ENCODE measurements around the gene PLAAT2.
A peak's percentile ranks its signal among the peaks of the same experiment; 100 is the strongest.
"Not testable (repeated sequence)": the region's sequence is repeated elsewhere in the genome, so short reads cannot be mapped to it uniquely, and the experiment has no call there.

Gene PLAAT2

DNA sequence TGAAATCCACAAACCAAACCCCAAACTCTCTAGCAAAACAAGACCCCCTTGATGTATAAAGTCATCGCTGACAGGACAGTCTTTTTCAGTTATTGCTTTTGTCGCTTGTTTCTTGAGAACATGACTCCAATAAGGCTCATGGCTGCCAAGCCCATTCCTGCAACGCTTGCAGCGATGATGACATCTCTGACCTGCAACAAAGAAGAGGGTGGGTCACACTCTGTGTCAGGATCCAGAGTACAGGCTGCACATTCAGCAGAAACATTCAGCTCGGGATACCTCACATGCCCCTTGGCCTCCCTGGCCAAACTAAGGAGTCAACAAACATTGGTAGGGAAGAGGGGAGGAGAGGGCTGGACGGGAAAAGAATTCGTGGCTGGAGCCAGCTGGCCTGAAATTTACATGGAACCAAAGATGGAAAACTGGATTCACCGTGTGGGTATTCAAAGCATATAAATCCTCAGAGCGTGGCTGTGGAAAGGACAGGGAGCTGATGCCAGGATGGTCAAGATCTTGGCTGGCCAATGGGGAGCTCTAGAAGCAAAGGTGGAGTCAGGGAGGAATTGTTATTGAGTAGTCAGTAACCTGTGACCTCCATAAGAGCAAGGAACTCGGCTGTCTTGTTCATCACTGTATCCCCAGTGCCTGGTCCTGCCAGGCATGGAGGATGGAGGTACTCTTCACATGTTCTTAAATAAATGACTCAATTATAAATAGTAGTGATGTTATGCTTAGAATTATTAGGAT is 11.8 kb upstream of the PLAAT2 start:
- no peak for DNase-seq

DNA sequence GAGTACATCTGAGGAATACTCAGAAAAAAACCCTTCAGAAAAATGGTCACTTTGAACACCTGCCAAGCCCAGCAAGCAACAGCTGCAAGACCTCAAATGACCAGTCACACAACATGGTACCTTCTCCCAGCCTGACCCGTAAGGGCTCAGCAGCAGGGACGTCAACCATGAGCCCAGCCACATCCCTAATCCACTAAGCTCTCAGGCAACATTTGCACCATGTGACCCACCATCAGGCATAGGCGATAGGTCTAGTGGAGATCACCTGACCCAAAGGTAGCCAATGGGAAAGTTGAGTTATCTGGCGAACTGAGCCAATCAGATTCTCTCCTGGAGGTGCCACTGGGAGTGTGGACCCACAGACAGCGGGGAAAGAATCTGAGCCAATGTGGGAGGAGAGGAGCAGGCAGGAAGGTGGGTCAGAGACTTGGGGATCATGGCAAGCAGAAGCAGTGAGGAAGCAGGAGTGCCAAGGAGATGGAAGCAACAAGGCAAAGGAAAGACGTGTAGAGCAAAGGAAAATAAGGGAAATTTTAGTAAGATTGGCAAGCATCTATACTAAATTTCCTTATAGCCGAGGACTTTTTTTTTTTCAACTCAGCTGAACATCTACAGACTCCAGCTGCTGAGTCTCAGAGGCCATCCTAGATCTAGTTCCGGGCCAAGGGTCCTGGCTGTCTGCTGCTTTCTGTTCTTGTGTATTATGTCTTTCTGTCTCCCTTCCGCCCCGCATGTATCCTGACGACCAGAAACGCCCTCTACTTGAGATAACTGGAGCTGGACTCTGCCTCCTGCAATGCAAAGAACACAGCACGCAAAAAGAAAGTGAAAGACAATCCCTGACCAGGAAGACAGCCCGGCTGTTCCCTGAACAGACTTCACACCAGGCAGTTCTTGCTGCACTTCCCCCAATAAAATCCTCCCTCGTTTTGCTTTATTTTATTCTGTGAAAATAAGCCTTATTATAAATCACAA is 11.0 kb upstream of the PLAAT2 start:
- peak; percentile 5 for DNase-seq

- no peak for DNase-seq
Observed at GRCh38 chr11:63572026-63572688, 9.0 kb upstream of the PLAAT2 start.

DNA sequence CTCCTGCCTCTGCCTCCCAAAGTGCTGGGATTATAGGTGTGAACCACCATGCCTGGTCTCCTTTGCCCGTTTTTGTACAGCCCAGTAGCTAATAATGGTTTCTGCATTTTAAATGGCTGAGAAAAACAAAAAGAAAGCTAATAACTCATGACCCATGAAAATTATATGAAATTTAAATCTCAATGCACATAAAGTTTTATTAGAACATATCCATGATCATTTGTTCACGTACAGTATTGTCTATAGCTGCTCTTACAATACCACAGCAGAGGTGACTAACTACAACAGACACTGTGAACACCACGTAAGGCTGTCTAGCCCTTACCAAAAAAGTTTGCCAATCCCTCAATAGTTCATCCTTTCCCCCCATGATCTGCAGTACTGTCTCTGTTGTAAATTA is 6.4 kb upstream of the PLAAT2 start:
- DNase-seq = no peak

DNA sequence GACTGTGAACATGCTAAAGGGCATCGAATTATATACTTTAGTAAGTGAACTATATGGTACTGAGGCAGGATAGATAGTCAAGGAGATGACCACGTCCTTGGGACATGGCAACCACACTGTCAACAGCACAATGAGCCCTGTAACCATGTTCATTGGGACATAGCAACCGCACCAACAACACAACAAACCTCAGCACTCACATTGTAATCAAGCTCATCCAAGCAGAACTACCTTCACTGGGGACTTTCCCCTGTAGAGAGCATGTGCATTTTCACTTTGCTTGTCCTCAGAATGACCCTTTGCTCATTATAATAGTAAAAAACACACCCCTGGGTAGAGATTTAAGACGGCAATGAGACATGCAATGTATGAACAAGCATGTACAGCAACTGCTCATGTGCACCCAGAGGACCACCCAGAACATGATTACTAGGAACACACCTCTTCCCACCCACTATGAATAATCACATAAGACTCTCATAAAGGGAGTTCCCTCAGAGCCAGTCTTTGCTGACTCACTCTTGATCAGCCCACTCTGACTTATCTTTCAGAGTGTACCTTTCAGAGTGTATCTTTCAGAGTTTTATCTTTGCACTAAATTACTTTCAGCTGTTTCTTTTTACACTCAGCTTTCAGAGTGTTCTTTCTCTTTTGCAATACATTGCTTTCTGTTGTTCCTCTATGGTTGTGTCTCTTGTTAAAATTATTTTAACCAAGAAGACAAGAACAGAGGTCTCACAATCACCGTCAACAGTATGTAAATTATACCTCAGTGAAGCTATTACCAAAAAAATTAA is 4.1 kb upstream of the PLAAT2 start:
- peak; percentile 10 for DNase-seq

DNA sequence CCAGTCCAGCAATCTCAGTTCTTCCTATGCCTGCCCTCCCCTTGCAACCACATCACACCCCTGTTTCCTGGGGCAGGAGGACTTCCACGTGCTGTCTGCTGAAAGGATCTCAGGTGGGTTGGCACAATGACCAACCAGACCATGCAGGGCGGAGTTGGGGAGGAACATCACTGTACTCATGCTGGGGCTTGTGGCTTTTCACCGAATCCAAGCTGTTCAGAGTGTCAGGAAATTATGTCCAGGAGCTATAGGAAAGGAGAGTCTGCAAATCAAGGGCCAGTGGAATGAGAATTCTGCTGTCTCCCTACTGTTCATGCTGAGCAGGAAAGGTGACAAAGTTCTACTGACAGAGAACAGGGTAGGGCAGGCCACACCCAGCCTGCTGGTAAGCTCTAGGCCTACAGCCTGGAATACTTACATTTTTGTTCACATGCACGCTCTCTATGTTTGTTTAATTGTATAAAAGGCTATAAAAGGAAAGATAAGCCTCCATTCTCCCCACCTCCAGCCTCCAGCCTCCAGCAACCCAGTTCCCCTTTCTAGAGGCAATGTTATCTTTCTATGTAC is 1.7 kb upstream of the PLAAT2 start:
- no peak for DNase-seq

GRCh38 chr11:63564056-63564774 is 1.0 kb upstream of the PLAAT2 start:
- no peak for DNase-seq

- DNase-seq = no peak
Observed at GRCh38 chr11:63560506-63561180, 2.5 kb downstream of the PLAAT2 start.

DNA sequence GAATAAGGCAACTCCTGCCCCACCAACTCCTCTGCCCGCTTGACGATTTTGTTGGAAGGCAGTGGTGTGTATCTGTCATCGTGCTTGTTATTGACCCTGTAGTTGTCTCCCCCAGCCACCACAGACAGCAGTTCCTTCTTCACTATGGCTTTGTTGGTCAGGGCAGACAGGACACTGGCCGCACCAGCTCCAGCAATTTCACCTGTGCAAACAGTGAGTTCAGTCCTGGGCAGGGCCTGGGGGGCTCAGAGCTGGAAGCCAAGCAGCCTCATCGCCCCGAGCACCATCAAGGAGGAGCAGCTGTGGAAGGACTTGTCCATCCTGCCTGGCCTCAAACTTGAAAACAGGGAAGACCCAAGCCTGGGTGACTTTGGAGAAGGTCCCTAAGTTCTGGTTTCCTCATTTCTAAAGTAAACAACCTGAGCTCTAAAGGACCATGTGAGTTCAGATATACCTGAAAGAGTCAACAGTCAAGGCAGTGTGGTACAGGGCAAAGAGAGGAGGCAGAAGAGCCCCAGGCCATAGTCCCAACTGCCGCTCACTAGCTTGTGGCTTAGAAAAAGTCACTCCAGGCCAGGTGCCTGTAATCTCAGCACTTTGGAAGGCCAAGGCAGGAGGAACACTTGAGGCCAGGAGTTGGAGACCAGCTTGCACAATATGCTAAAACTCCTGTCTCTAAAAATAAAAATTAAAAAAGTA is 4.6 kb downstream of the PLAAT2 start:
- no peak for DNase-seq

- no peak for DNase-seq
Observed at GRCh38 chr11:63557570-63557969, 5.6 kb downstream of the PLAAT2 start.

- no peak for DNase-seq
Observed at GRCh38 chr11:63556404-63557013, 6.7 kb downstream of the PLAAT2 start.

- no peak for DNase-seq
Observed at GRCh38 chr11:63554877-63555223, 8.3 kb downstream of the PLAAT2 start.

DNA sequence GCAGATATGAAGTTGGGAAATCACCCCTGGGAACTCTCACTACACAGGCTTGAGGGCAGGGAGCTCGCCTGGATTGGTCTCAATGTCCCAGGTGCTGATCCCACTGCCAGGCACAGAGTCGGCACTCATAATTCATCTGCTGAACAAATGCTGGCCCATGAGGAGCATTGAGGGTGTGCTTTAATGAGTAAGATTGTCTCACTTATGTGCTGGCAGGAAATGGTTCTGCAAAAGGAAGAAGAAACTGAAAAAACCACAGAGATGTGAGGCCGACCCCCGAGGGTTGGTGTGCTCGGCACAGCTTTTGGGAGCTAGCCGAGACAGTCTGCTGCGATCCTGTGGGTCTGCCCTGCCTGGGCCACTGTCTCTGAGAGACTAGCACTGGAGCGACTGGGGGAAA is 9.4 kb downstream of the PLAAT2 start:
- DNase-seq = no peak

GRCh38 chr11:63552921-63553320 is 10.3 kb downstream of the PLAAT2 start:
- DNase-seq = no peak

DNA sequence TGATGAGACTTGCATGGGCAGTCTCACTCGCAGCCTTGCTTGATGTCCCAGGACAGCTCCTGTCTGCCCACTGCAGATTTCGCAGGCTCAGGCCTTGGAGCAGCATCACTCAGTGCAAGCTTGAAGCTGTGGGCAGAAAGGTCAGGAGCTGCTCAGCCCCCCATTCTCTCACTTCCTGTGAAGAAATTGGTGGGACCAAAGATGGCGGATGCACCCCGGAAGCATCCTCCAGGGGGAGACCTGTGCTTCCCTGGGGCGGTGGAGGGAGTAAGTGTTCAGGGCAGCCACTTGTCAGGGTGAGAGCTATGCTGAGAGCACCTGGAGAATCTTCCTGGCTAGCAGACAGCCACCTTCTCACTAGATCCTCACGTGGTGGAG is 11.3 kb downstream of the PLAAT2 start:
- peak; percentile 24 for DNase-seq

DNA sequence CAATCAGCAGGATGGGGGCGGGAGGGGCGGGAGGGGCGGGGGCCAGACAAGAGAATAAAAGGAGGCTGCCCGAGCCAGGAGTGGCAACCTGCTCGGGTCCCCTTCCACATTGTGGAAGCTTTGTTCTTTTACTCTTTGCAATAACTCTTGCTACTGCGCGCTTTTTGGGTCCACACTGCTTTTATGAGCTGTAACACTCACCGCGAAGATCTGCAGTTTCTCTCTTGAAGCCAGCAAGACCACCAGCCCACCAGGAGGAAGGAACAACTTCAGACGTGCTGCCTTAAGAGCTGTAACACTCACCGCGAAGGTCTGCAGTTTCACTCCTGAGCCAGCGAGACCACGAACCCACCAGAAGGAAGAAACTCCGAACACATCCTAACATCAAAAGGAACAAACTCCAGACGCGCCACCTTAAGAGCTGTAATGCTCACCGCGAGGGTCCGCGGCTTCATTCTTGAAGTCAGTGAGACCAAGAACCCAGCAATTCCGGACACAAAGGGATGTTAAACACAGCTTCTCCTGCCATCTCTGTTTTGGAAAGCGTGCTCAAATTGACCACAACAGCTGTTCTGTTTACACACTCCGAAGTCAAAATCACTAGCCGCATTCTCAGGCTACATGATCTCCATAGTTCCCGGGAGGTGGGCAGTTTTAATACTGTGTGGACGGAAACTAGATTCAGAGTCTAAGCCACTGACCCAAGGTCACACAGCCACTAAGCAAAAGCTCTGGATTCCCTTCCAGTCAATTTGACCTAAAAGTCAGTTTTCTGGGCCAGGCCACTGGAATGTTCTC is 11.9 kb downstream of the PLAAT2 start:
- peak; percentile 36 for DNase-seq

DNA sequence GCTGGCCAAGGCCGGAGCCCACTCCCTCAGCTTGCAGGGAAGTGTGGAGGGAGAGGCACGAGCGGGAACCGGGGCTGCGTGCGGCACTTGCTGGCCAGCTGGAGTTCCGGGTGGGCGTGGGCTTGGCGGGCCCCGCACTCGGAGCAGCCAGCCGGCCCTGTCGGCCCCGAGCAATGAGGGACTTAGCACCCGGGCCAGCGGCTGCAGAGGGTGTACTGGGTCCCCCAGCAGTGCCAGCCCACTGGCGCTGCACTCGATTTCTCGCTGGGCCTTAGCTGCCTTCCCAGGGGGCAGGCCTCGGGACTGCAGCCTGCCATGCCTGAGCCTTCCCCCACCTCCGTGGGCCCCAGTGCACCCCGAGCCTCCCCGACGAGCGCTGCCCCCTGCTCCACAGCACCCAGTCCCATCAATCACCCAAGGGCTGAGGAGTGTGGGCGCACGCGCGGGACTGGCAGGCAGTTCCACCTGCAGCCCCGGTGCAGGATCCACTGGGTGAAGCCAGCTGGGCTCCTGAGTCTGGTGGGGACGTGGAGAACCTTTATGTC is 13.0 kb downstream of the PLAAT2 start:
- DNase-seq = not testable (repeated sequence)

DNA sequence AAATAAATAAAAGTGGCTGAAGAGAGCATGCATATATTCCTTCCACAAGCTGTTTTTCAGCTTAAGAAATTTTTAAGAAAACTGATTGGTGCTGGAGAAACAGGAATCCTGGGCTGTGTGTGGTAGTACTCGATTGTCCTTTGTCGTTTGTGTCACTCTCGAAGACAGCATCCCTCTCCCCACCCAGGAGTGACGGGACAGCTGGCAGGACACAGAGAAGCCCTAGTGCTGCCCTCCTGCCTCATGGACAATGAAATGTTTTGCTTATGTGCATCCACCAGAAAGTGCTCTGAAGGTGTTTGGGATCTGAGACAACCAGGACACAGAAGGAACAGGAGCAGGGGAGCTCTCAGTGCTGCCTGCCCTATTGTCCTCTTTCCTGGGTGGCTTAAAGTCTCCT is 13.8 kb downstream of the PLAAT2 start:
- DNase-seq = no peak

- no peak for DNase-seq
Observed at GRCh38 chr11:63548178-63548577, 15.0 kb downstream of the PLAAT2 start.

Measured in effector CD8-positive, alpha-beta T cell (primary cell).